HEK293 (cell line): ENCODE data around the gene SMTNL2.

ENCODE experiments used
- CTCF ChIA-PET: fragments of 350-600 bp; formaldehyde crosslinking; extraction: SDS; loops from one replicate; lab custom pipeline; 2021; ENCODE audit warnings: antibody characterized with exemption; lab: Yijun Ruan, JAX
- POLR2A ChIA-PET: fragments of 300-600 bp; formaldehyde crosslinking; extraction: SDS; loops from one replicate; lab custom pipeline; 2020; ENCODE audit warnings: antibody characterized with exemption, inconsistent platforms; lab: Yijun Ruan, JAX
- H3K27ac ChIP-seq: fragments of 200-500 bp; sonication (Bioruptor generic); 2 replicates; pipeline ENCODE4 v1.5.1; 2014; ENCODE audit warnings: low read depth, low read length, control low read depth, inconsistent platforms; ENCODE audit errors: extremely low read depth
- H3K36me3 ChIP-seq, 2 experiments: fragments of 200-500 bp in 1 of 2; sonication (Bioruptor generic) in 1 of 2; 1 replicate in 1 of 2; 2 replicates in 1 of 2; pipeline ENCODE4 v1.5.1; 2014 to 2017; ENCODE audit warnings: inconsistent platforms in 2 of 2, low read length in 2 of 2; ENCODE audit not compliant: control insufficient read depth in 2 of 2, insufficient read depth in 1 of 2
- H3K4me1 ChIP-seq: fragments of 200-500 bp; sonication (Bioruptor generic); 2 replicates; pipeline ENCODE4 v1.5.1; 2014; ENCODE audit warnings: mild to moderate bottlenecking, low read length, inconsistent platforms; ENCODE audit not compliant: control insufficient read depth, insufficient read depth
- H3K4me3 ChIP-seq: 2 replicates; pipeline ENCODE4 v1.5.1; 2011; ENCODE audit warnings: low read depth, mild to moderate bottlenecking, control low read depth, low read length, moderate library complexity
- H3K9me3 ChIP-seq: fragments of 200-500 bp; sonication (Bioruptor generic); 2 replicates; pipeline ENCODE4 v1.5.1; 2014; ENCODE audit warnings: low read depth, low read length, inconsistent platforms; ENCODE audit not compliant: control insufficient read depth, insufficient read depth
- HOXC10 ChIP-seq: sonication (generic); formaldehyde crosslinking; IDR thresholded peaks from 2 replicates; pipeline ENCODE4 v1.8.1; 2023; ENCODE audit warnings: mild to moderate bottlenecking, missing genetic modification reagents
- KLF16 ChIP-seq: fragments of 450-650 bp; formaldehyde crosslinking; IDR thresholded peaks from 2 replicates; pipeline ENCODE4 v1.5.1; 2017; ENCODE audit warnings: missing biosample characterization, missing genetic modification characterization
- SCRT2 ChIP-seq: fragments of 450-650 bp; formaldehyde crosslinking; IDR thresholded peaks from 2 replicates; pipeline ENCODE4 v1.5.1; 2016; ENCODE audit warnings: missing biosample characterization, missing genetic modification characterization
- SP7 ChIP-seq: fragments of 450-650 bp; formaldehyde crosslinking; IDR thresholded peaks from 2 replicates; pipeline ENCODE4 v1.5.1; 2016; ENCODE audit warnings: missing biosample characterization, missing genetic modification characterization
- ZBTB49 ChIP-seq: fragments of 450-650 bp; formaldehyde crosslinking; IDR thresholded peaks from 2 replicates; pipeline ENCODE4 v1.5.1; 2016; ENCODE audit warnings: missing biosample characterization, missing genetic modification characterization, low read depth
- ZEB2 ChIP-seq: fragments of 450-650 bp; formaldehyde crosslinking; IDR thresholded peaks from 2 replicates; pipeline ENCODE4 v1.5.1; 2016; ENCODE audit warnings: missing biosample characterization, missing genetic modification characterization
- ZNF132 ChIP-seq: fragments of 450-650 bp; formaldehyde crosslinking; IDR thresholded peaks from 2 replicates; pipeline ENCODE4 v1.5.1; 2017; ENCODE audit warnings: missing biosample characterization, missing genetic modification characterization, borderline replicate concordance
- ZNF274 ChIP-seq, 2 experiments: fragments of 200-500 bp in 1 of 2; fragments of 450-650 bp in 1 of 2; sonication (Bioruptor generic) in 1 of 2; formaldehyde crosslinking in 1 of 2; IDR thresholded peaks; 2 replicates each; pipeline versions ENCODE4 v1.5.1 to v1.6.1; 2014 to 2016; ENCODE audit warnings: borderline replicate concordance in 1 of 2, inconsistent platforms in 1 of 2, low read length in 1 of 2, missing biosample characterization in 1 of 2, missing genetic modification characterization in 1 of 2
- ZNF311 ChIP-seq: fragments of 450-650 bp; formaldehyde crosslinking; IDR thresholded peaks from 2 replicates; pipeline ENCODE4 v1.5.1; 2017; ENCODE audit warnings: missing biosample characterization, missing genetic modification characterization, borderline replicate concordance
- ZNF324 ChIP-seq: fragments of 450-650 bp; formaldehyde crosslinking; IDR thresholded peaks from 2 replicates; pipeline ENCODE4 v1.5.1; 2016; ENCODE audit warnings: missing biosample characterization, missing genetic modification characterization
- ZNF362 ChIP-seq: fragments of 450-650 bp; formaldehyde crosslinking; IDR thresholded peaks from 2 replicates; pipeline ENCODE4 v1.5.1; 2016; ENCODE audit warnings: missing biosample characterization, missing genetic modification characterization
- ZNF510 ChIP-seq: fragments of 450-650 bp; formaldehyde crosslinking; IDR thresholded peaks from 2 replicates; pipeline ENCODE4 v1.5.1; 2018; ENCODE audit warnings: mild to moderate bottlenecking, missing genetic modification characterization, missing biosample characterization; ENCODE audit not compliant: insufficient replicate concordance
- ZNF544 ChIP-seq: fragments of 450-650 bp; formaldehyde crosslinking; IDR thresholded peaks from 2 replicates; pipeline ENCODE4 v1.5.0; 2017; ENCODE audit warnings: missing biosample characterization, missing genetic modification characterization
- ZNF560 ChIP-seq: fragments of 450-650 bp; formaldehyde crosslinking; IDR thresholded peaks from 2 replicates; pipeline ENCODE4 v1.5.1; 2017; ENCODE audit warnings: missing biosample characterization, missing genetic modification characterization, borderline replicate concordance
- ZNF626 ChIP-seq: fragments of 450-650 bp; sonication (Bioruptor Pico); formaldehyde crosslinking; IDR thresholded peaks from 2 replicates; pipeline ENCODE4 v1.5.1; 2018; ENCODE audit warnings: missing biosample characterization, missing genetic modification characterization, inconsistent platforms
- ZNF670 ChIP-seq: fragments of 450-650 bp; formaldehyde crosslinking; IDR thresholded peaks from 2 replicates; pipeline ENCODE4 v1.5.1; 2016; ENCODE audit warnings: missing biosample characterization, missing genetic modification characterization, low read depth
- ZSCAN5A ChIP-seq: fragments of 450-650 bp; formaldehyde crosslinking; IDR thresholded peaks from 2 replicates; pipeline ENCODE4 v1.5.1; 2016; ENCODE audit warnings: missing biosample characterization, missing genetic modification characterization
- TF ChIP-seq, protein P1 (sequence below): fragments of 450-650 bp; formaldehyde crosslinking; IDR thresholded peaks from 2 replicates; pipeline ENCODE4 v1.5.1; 2016; ENCODE audit warnings: missing biosample characterization, missing genetic modification characterization
- TF ChIP-seq, protein P2 (sequence below): fragments of 450-650 bp; IDR thresholded peaks from 2 replicates; pipeline ENCODE4 v1.5.1; 2018; ENCODE audit warnings: missing biosample characterization, mild to moderate bottlenecking, missing genetic modification characterization

SMTNL2 gene

DNA sequence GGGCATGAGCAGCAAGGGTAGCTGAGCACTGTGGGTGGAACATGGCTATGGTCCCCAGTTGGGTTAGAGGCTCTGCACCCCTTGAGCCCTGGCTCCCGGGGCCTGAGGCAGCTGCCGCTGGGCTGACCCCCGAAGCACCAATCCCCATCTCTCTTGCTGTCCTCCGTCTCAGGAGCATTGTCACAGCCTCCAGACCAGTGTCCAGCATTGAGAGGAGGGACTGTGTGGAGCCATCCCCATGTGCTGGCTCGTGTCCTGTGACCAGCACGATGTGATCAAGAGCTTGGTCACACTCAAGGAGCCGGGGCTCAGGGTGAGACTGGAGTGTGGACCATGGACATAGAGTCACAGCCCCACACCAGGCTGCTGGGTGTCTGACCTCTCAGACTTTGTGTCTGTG lies 2.9 kb downstream of the SMTNL2 start:
- no peak for TF ChIP-seq SCRT2 (tag by site-specific recombination)
- TF ChIP-seq KLF16 (tag by site-specific recombination): no peak
- TF ChIP-seq SP7 (tag by site-specific recombination): no peak
- no peak for TF ChIP-seq ZNF626 (tag by site-specific recombination)
- no peak for TF ChIP-seq ZNF311 (tag by site-specific recombination)
- no peak for TF ChIP-seq HOXC10 (CRISPR knock-in tag)
- no peak for TF ChIP-seq ZEB2 (tag by site-specific recombination)
- TF ChIP-seq ZSCAN5A: no peak
- TF ChIP-seq, protein P1, sequence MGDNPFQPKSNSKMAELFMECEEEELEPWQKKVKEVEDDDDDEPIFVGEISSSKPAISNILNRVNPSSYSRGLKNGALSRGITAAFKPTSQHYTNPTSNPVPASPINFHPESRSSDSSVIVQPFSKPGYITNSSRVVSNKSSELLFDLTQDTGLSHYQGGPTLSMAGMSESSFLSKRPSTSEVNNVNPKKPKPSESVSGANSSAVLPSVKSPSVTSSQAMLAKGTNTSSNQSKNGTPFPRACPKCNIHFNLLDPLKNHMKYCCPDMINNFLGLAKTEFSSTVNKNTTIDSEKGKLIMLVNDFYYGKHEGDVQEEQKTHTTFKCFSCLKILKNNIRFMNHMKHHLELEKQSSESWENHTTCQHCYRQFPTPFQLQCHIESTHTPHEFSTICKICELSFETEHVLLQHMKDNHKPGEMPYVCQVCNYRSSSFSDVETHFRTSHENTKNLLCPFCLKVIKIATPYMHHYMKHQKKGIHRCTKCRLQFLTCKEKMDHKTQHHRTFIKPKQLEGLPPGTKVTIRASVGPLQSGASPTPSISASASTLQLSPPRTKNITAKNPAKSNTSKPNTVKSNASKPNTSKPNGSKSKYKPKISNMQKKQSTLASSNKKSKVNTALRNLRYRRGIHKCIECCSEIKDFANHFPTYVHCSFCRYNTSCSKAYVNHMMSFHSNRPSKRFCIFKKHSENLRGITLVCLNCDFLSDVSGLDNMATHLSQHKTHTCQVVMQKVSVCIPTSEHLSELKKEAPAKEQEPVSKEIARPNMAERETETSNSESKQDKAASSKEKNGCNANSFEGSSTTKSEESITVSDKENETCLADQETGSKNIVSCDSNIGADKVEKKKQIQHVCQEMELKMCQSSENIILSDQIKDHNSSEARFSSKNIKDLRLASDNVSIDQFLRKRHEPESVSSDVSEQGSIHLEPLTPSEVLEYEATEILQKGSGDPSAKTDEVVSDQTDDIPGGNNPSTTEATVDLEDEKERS (tag by site-specific recombination): no peak
- no peak for TF ChIP-seq ZNF274 (IDR thresholded peaks at IDR 0.05; ENCODE audit: low read length)
- no peak for TF ChIP-seq ZNF274 (tag by site-specific recombination; IDR thresholded peaks at IDR 0.05; ENCODE audit: borderline replicate concordance)
- TF ChIP-seq ZNF362: no peak
- no peak for TF ChIP-seq ZNF670 (tag by site-specific recombination)
- no peak for TF ChIP-seq ZNF560
- no peak for TF ChIP-seq ZNF544 (tag by site-specific recombination)
- no peak for TF ChIP-seq ZBTB49 (tag by site-specific recombination)
- no peak for TF ChIP-seq ZNF132 (tag by site-specific recombination)
- TF ChIP-seq ZNF510 (tag by site-specific recombination): no peak
- no peak for TF ChIP-seq ZNF324 (tag by site-specific recombination)
- TF ChIP-seq, protein P2, sequence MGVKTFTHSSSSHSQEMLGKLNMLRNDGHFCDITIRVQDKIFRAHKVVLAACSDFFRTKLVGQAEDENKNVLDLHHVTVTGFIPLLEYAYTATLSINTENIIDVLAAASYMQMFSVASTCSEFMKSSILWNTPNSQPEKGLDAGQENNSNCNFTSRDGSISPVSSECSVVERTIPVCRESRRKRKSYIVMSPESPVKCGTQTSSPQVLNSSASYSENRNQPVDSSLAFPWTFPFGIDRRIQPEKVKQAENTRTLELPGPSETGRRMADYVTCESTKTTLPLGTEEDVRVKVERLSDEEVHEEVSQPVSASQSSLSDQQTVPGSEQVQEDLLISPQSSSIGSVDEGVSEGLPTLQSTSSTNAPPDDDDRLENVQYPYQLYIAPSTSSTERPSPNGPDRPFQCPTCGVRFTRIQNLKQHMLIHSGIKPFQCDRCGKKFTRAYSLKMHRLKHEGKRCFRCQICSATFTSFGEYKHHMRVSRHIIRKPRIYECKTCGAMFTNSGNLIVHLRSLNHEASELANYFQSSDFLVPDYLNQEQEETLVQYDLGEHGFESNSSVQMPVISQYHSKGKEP (tag by site-specific recombination): no peak
- ChIA-PET POLR2A (interaction anchor here (0.6 to 1.5 kb wide), 4 partner anchors 9 to 21 kb away, joined by 3 to 4 read pairs (median 3); no protein-coding TSS in a partner anchor), CTCF (interaction anchor here (1.0 to 7.8 kb wide), 4 partner anchors 20 to 167 kb away, joined by 3 to 58 read pairs (median 4); no protein-coding TSS in a partner anchor)
- H3K4me1 ChIP-seq: peaks cover 2% of the 10 kb centered on the region; the same call in 1 of the 2 replicates
- no peak overlapping the region for H3K27ac ChIP-seq
- H3K36me3 ChIP-seq: no peaks in the 10 kb centered on the region
- H3K9me3 ChIP-seq: no peaks in the 10 kb centered on the region
- H3K4me3 ChIP-seq: no peak overlapping the region
